SK-N-SH treated with all-trans-retinoic acid at 6 μM for 48 hours (cell line): Measurements from ENCODE around the gene MASTL.
A peak's percentile ranks its signal among the peaks of the same experiment; 100 is the strongest.

Experiments used
- ATAC-seq: fragments of 200-7000 bp; cut with Tn5 transposase; 3 replicates; pipeline ENCODE4 v1.9.1; 2020; ENCODE audit warnings: mild to moderate bottlenecking, moderate library complexity
- ARNTL ChIP-seq: fragments of 450-650 bp; formaldehyde crosslinking; IDR thresholded peaks from 2 replicates; pipeline ENCODE4 v1.5.0; 2020; ENCODE audit warnings: low read depth, mild to moderate bottlenecking, moderate library complexity, borderline replicate concordance
- BACH2 ChIP-seq: fragments of 250-450 bp; sonication (Bioruptor Pico); IDR thresholded peaks from 2 replicates; pipeline ENCODE4 v1.9.0; 2021; ENCODE audit warnings: mild to moderate bottlenecking, borderline replicate concordance
- CREB5 ChIP-seq: fragments of 250-450 bp; sonication (Bioruptor Pico); IDR thresholded peaks from 2 replicates; pipeline ENCODE4 v1.5.1; 2020; ENCODE audit warnings: low read depth, mild to moderate bottlenecking, moderate library complexity
- CSDC2 ChIP-seq: fragments of 250-450 bp; sonication (Bioruptor Pico); IDR thresholded peaks from 2 replicates; pipeline ENCODE4 v1.5.0; 2020; ENCODE audit warnings: mild to moderate bottlenecking, moderate library complexity
- ESRRG ChIP-seq: fragments of 250-450 bp; sonication (Bioruptor Pico); IDR thresholded peaks from 2 replicates; pipeline ENCODE4 v1.6.1; 2021; ENCODE audit warnings: mild to moderate bottlenecking
- GLIS3 ChIP-seq: fragments of 250-450 bp; sonication (Bioruptor Pico); IDR thresholded peaks from 2 replicates; pipeline ENCODE4 v1.5.0; 2020; ENCODE audit warnings: mild to moderate bottlenecking, moderate library complexity
- ISL1 ChIP-seq: fragments of 250-450 bp; sonication (Bioruptor Pico); IDR thresholded peaks from 2 replicates; pipeline ENCODE4 v2.1.2; 2022; ENCODE audit warnings: mild to moderate bottlenecking, moderate library complexity
- OSR1 ChIP-seq: fragments of 250-450 bp; sonication (Bioruptor Pico); IDR thresholded peaks from 2 replicates; pipeline ENCODE4 v1.8.0; 2022; ENCODE audit warnings: moderate library complexity, mild to moderate bottlenecking, inconsistent platforms
- PATZ1 ChIP-seq: fragments of 250-450 bp; sonication (Bioruptor Pico); IDR thresholded peaks from 2 replicates; pipeline ENCODE4 v1.8.0; 2020; ENCODE audit warnings: mild to moderate bottlenecking, moderate library complexity, borderline replicate concordance
- PPARA ChIP-seq: fragments of 250-450 bp; sonication (Bioruptor Pico); IDR thresholded peaks from 2 replicates; pipeline ENCODE4 v1.5.0; 2020; ENCODE audit warnings: mild to moderate bottlenecking, borderline replicate concordance
- RARB ChIP-seq: fragments of 250-450 bp; sonication (Bioruptor Pico); IDR thresholded peaks from 2 replicates; pipeline ENCODE4 v1.8.0; 2021; ENCODE audit warnings: mild to moderate bottlenecking, moderate library complexity
- SNAI2 ChIP-seq: fragments of 250-450 bp; sonication (Bioruptor Pico); IDR thresholded peaks from 2 replicates; pipeline ENCODE4 v1.5.0; 2020; ENCODE audit warnings: mild to moderate bottlenecking, moderate library complexity
- TCF4 ChIP-seq: fragments of 250-450 bp; sonication (Bioruptor Pico); IDR thresholded peaks from 2 replicates; pipeline ENCODE4 v1.8.0; 2021; ENCODE audit warnings: mild to moderate bottlenecking, moderate library complexity, borderline replicate concordance
- TOX ChIP-seq: fragments of 250-450 bp; sonication (Bioruptor Pico); IDR thresholded peaks from 2 replicates; pipeline ENCODE4 v1.8.0; 2021; ENCODE audit warnings: mild to moderate bottlenecking, moderate library complexity, borderline replicate concordance
- ZC3H10 ChIP-seq: fragments of 250-450 bp; sonication (Bioruptor Pico); IDR thresholded peaks from 2 replicates; pipeline ENCODE4 v1.5.1; 2021; ENCODE audit warnings: mild to moderate bottlenecking, moderate library complexity
- ZFP3 ChIP-seq: fragments of 250-450 bp; sonication (Bioruptor Pico); IDR thresholded peaks from 2 replicates; pipeline ENCODE4 v1.5.0; 2020; ENCODE audit warnings: mild to moderate bottlenecking, moderate library complexity
- ZNF565 ChIP-seq: fragments of 450-650 bp; formaldehyde crosslinking; conservative IDR thresholded peaks from 2 replicates; pipeline ENCODE4 v1.5.0; 2020; ENCODE audit warnings: low read depth, mild to moderate bottlenecking, moderate library complexity
- ZNF70 ChIP-seq: fragments of 450-650 bp; formaldehyde crosslinking; IDR thresholded peaks from 2 replicates; pipeline ENCODE4 v1.5.0; 2020; ENCODE audit warnings: mild to moderate bottlenecking, moderate library complexity
- ZNF8 ChIP-seq: fragments of 450-650 bp; formaldehyde crosslinking; IDR thresholded peaks from 2 replicates; pipeline ENCODE4 v1.5.0; 2020; ENCODE audit warnings: mild to moderate bottlenecking, moderate library complexity
- TF ChIP-seq, protein P1 (sequence below): fragments of 250-450 bp; sonication (Bioruptor Pico); IDR thresholded peaks from 2 replicates; pipeline ENCODE4 v1.5.1; 2021; ENCODE audit warnings: mild to moderate bottlenecking, moderate library complexity
- TF ChIP-seq, protein P2 (sequence below): fragments of 250-450 bp; sonication (Bioruptor Pico); IDR thresholded peaks from 2 replicates; pipeline ENCODE4 v1.8.0; 2021; ENCODE audit warnings: low read depth, mild to moderate bottlenecking, moderate library complexity, borderline replicate concordance

The MASTL gene

GRCh38 chr10:27190508-27190907 is 35.4 kb downstream of the MASTL start (continued):
- TF ChIP-seq, protein P1, sequence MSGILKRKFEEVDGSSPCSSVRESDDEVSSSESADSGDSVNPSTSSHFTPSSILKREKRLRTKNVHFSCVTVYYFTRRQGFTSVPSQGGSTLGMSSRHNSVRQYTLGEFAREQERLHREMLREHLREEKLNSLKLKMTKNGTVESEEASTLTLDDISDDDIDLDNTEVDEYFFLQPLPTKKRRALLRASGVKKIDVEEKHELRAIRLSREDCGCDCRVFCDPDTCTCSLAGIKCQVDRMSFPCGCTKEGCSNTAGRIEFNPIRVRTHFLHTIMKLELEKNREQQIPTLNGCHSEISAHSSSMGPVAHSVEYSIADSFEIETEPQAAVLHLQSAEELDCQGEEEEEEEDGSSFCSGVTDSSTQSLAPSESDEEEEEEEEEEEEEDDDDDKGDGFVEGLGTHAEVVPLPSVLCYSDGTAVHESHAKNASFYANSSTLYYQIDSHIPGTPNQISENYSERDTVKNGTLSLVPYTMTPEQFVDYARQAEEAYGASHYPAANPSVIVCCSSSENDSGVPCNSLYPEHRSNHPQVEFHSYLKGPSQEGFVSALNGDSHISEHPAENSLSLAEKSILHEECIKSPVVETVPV, result no peak

GRCh38 chr10:27192284-27192683 is 37.1 kb downstream of the MASTL start:
- ATAC-seq, result peak; percentile 99
- TF ChIP-seq ISL1, result no peak
- no peak for TF ChIP-seq BACH2
- TF ChIP-seq PPARA, result no peak
- no peak for TF ChIP-seq GLIS3 (CRISPR knock-in tag)
- TF ChIP-seq, protein P1, result no peak
- no peak for TF ChIP-seq RARB (CRISPR knock-in tag)
- no peak for TF ChIP-seq PATZ1
- no peak for TF ChIP-seq ARNTL (CRISPR knock-in tag)
- TF ChIP-seq ZNF565 (CRISPR knock-in tag), result no peak
- TF ChIP-seq TCF4 (CRISPR knock-in tag), result no peak
- TF ChIP-seq ZC3H10 (CRISPR knock-in tag), result no peak
- TF ChIP-seq, protein P2, sequence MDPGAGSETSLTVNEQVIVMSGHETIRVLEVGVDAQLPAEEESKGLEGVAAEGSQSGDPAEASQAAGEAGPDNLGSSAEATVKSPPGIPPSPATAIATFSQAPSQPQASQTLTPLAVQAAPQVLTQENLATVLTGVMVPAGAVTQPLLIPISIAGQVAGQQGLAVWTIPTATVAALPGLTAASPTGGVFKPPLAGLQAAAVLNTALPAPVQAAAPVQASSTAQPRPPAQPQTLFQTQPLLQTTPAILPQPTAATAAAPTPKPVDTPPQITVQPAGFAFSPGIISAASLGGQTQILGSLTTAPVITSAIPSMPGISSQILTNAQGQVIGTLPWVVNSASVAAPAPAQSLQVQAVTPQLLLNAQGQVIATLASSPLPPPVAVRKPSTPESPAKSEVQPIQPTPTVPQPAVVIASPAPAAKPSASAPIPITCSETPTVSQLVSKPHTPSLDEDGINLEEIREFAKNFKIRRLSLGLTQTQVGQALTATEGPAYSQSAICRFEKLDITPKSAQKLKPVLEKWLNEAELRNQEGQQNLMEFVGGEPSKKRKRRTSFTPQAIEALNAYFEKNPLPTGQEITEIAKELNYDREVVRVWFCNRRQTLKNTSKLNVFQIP (CRISPR knock-in tag), result no peak
- no peak for TF ChIP-seq CSDC2 (CRISPR knock-in tag)
- TF ChIP-seq ESRRG, result no peak
- no peak for TF ChIP-seq ZFP3 (CRISPR knock-in tag)
- TF ChIP-seq TOX (CRISPR knock-in tag), result no peak
- TF ChIP-seq ZNF8 (CRISPR knock-in tag), result no peak
- TF ChIP-seq, all 23 proteins: peak for 0

DNA sequence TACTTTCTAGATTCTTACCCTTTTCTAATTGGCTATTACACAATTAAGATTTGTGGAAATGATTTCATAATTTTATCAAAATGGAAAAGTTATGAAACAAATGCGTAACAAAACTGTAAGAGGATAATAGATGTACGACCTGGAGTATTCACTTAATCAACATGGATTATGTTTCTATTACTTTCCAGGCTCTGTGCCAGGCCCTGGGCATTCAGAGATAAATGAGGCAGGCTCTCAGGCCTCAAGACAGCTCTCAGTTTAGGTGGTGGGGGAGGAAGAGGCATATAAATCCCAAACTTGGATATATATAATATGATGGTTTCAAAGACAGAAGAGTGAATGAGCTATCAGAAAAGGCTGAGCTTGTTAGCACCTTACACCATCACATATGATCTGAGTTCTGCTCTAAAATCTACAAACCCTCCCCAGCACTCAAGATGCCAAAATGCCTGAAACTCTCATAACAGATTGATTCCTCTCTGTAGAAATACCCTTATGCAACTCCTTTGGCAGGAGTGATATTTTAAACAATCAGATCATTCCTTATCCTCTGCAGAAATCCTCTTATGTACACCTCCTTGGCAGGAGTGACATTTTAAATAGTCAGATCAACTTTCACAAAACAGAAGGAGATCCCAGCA is 42.9 kb downstream of the MASTL start:
- peak; percentile 74 for ATAC-seq
- TF ChIP-seq TOX (CRISPR knock-in tag) (no peak), CREB5 (no peak), ISL1 (peak; percentile 79), OSR1 (CRISPR knock-in tag) (no peak)
- TF ChIP-seq, all 23 proteins: peak for 1

GRCh38 chr10:27203806-27204205 is 48.7 kb downstream of the MASTL start:
- ATAC-seq, result no peak

More at GRCh38 chr10:27203806-27204205, 48.7 kb downstream of the MASTL start:
- no peak for TF ChIP-seq PATZ1
- no peak for TF ChIP-seq ZC3H10 (CRISPR knock-in tag)
- TF ChIP-seq BACH2, result no peak
- TF ChIP-seq, protein P2 (CRISPR knock-in tag), result no peak
- no peak for TF ChIP-seq SNAI2 (CRISPR knock-in tag)
- no peak for TF ChIP-seq PPARA
- no peak for TF ChIP-seq ISL1
- no peak for TF ChIP-seq RARB (CRISPR knock-in tag)
- TF ChIP-seq ZNF70, result no peak
- TF ChIP-seq GLIS3 (CRISPR knock-in tag), result no peak
- TF ChIP-seq OSR1 (CRISPR knock-in tag), result no peak
